GM23338 (cell line): ENCODE results near the gene ACTL6B. TPM values are rescaled to one million over a fixed set of nuclear protein-coding genes. Genes with fewer than 3 reads are reported as not detected.
A peak's percentile ranks its signal among the peaks of the same experiment; 100 is the strongest.

Source experiments
- ATAC-seq: fragments of 200-7000 bp; cut with Tn5 transposase; 3 replicates; pipeline ENCODE4 v1.9.1; 2020
- DNase-seq: peaks from one replicate; pipeline ENCODE4 v3.0.0-alpha.2; 2015; ENCODE audit warnings: low spot score
- H2AFZ ChIP-seq: fragments of 200-600 bp; sonication (generic); 2 replicates; pipeline ENCODE4 v1.8.0; 2016; ENCODE audit warnings: antibody characterized with exemption, mild to moderate bottlenecking, moderate library complexity
- H3F3A ChIP-seq: fragments of 200-600 bp; sonication (generic); replicated peaks from 2 replicates; pipeline ENCODE4 v1.8.0; 2017; ENCODE audit warnings: antibody characterized with exemption, mixed run types, low read depth
- H3K27ac ChIP-seq: fragments of 200-600 bp; sonication (generic); 2 replicates; pipeline ENCODE4 v1.6.1; 2016; ENCODE audit warnings: low read depth
- H3K27me3 ChIP-seq: fragments of 200-600 bp; sonication (generic); 2 replicates; pipeline ENCODE4 v1.8.0; 2016; ENCODE audit warnings: mild to moderate bottlenecking, mixed run types, moderate library complexity; ENCODE audit not compliant: insufficient read depth
- H3K36me3 ChIP-seq: fragments of 200-600 bp; sonication (generic); 2 replicates; pipeline ENCODE4 v1.8.0; 2016; ENCODE audit warnings: mild to moderate bottlenecking; ENCODE audit not compliant: insufficient read depth
- H3K4me1 ChIP-seq: fragments of 200-600 bp; sonication (generic); 2 replicates; pipeline ENCODE4 v1.8.0; 2016; ENCODE audit warnings: mild to moderate bottlenecking, moderate library complexity; ENCODE audit not compliant: insufficient read depth
- H3K4me2 ChIP-seq: fragments of 200-600 bp; sonication (generic); 2 replicates; pipeline ENCODE4 v1.7.1; 2017; ENCODE audit warnings: mixed run types
- H3K4me3 ChIP-seq: fragments of 200-600 bp; sonication (generic); 2 replicates; pipeline ENCODE4 v1.6.1; 2016; ENCODE audit warnings: mixed run types
- H3K79me2 ChIP-seq: fragments of 200-600 bp; sonication (generic); replicated peaks from 2 replicates; pipeline ENCODE4 v1.8.0; 2017; ENCODE audit warnings: mild to moderate bottlenecking; ENCODE audit not compliant: insufficient read depth
- H3K9me2 ChIP-seq: fragments of 200-600 bp; sonication (generic); 2 replicates; pipeline ENCODE4 v1.8.0; 2017; ENCODE audit not compliant: insufficient read depth
- H4K20me1 ChIP-seq: fragments of 200-600 bp; sonication (generic); replicated peaks from 2 replicates; pipeline ENCODE4 v1.8.0; 2017; ENCODE audit warnings: mild to moderate bottlenecking; ENCODE audit not compliant: insufficient read depth
- H3K27ac Mint-ChIP-seq: 2 replicates; pipeline ENCODE4 v1.8.0; 2020; ENCODE audit warnings: inconsistent platforms, mild to moderate bottlenecking, moderate library complexity, mixed read lengths
- H3K27me3 Mint-ChIP-seq: 3 replicates; pipeline ENCODE4 v1.8.0; 2022; ENCODE audit warnings: low read depth, mild to moderate bottlenecking, moderate library complexity, mixed read lengths, inconsistent platforms; ENCODE audit not compliant: insufficient read depth, poor library complexity
- H3K36me3 Mint-ChIP-seq: 3 replicates; pipeline ENCODE4 v1.8.0; 2021; ENCODE audit warnings: low read depth, mild to moderate bottlenecking, inconsistent platforms, moderate library complexity, mixed read lengths
- H3K4me1 Mint-ChIP-seq: 3 replicates; pipeline ENCODE4 v1.8.0; 2020; ENCODE audit warnings: mild to moderate bottlenecking, inconsistent platforms, mixed read lengths
- H3K4me3 Mint-ChIP-seq: 3 replicates; pipeline ENCODE4 v1.8.0; 2021; ENCODE audit warnings: moderate library complexity, mild to moderate bottlenecking, inconsistent platforms, mixed read lengths
- H3K9me3 Mint-ChIP-seq: 3 replicates; pipeline ENCODE4 v1.8.0; 2020; ENCODE audit warnings: moderate library complexity, mild to moderate bottlenecking, inconsistent platforms, mixed read lengths
- EZH2 ChIP-seq: fragments of 200-600 bp; sonication (generic); IDR thresholded peaks from one replicate; pipeline ENCODE4 v1.8.0; 2017; ENCODE audit warnings: antibody characterized with exemption, mild to moderate bottlenecking, low read depth; ENCODE audit not compliant: unreplicated experiment
- EZH2phosphoT487 ChIP-seq: fragments of 200-600 bp; sonication (generic); IDR thresholded peaks from one replicate; pipeline ENCODE4 v1.8.1; 2018; ENCODE audit warnings: antibody characterized with exemption; ENCODE audit not compliant: unreplicated experiment
- NANOG ChIP-seq: IDR thresholded peaks from 2 replicates; pipeline ENCODE4 v1.6.1; 2016; ENCODE audit warnings: antibody characterized with exemption, borderline replicate concordance
- POLR2AphosphoS5 ChIP-seq: IDR thresholded peaks from 2 replicates; pipeline ENCODE4 v1.6.1; 2016; ENCODE audit warnings: antibody characterized with exemption, low read depth
- STAT1 ChIP-seq: IDR thresholded peaks from one replicate; pipeline ENCODE4 v1.6.1; 2016; ENCODE audit warnings: antibody characterized with exemption; ENCODE audit not compliant: unreplicated experiment
- ZNF114 ChIP-seq: fragments of 250-450 bp; sonication (Bioruptor Pico); IDR thresholded peaks from 2 replicates; pipeline ENCODE4 v1.5.0; 2020; ENCODE audit warnings: mild to moderate bottlenecking, moderate library complexity
- ZNF331 ChIP-seq: fragments of 250-450 bp; sonication (Bioruptor Pico); IDR thresholded peaks from 2 replicates; pipeline ENCODE4 v1.5.0; 2020; ENCODE audit warnings: low read depth, mild to moderate bottlenecking, moderate library complexity
- polyA plus RNA-seq: library from polyadenylated mRNA; unstranded; fragments of >200 nt; fragmentation: Nextera tagmentation; extraction: Ambion mirVana; gene quantifications from 2 replicates; pipeline ENCODE4 v1.2.1, GENCODE V29; 2016
- total RNA-seq: library from RNA; depleted of rRNA; stranded (reverse); fragments of >200 nt; shearing (Covaris generic); gene quantifications from 2 replicates; pipeline ENCODE4 v1.2.3, GENCODE V29; 2014
- TF ChIP-seq, protein P1 (sequence below): IDR thresholded peaks from one replicate; pipeline ENCODE4 v1.6.1; 2018; ENCODE audit warnings: antibody characterized with exemption; ENCODE audit not compliant: unreplicated experiment
- TF ChIP-seq, protein P2 (sequence below): IDR thresholded peaks from 2 replicates; pipeline ENCODE4 v1.6.1; 2016; ENCODE audit warnings: antibody characterized with exemption
- TF ChIP-seq, protein P3 (sequence below), 2 experiments: fragments of 200-600 bp in 1 of 2; sonication (generic) in 1 of 2; conservative IDR thresholded peaks; 2 replicates each; pipeline versions ENCODE4 v1.5.1 to v1.6.1; 2016 to 2017; ENCODE audit warnings: antibody characterized with exemption in 2 of 2, low read depth in 2 of 2, mild to moderate bottlenecking in 2 of 2, moderate library complexity in 1 of 2

ACTL6B gene
- total and polyA plus RNA-seq, 2 experiments from 2014 or later = 0.69 to 2.5 TPM

DNA sequence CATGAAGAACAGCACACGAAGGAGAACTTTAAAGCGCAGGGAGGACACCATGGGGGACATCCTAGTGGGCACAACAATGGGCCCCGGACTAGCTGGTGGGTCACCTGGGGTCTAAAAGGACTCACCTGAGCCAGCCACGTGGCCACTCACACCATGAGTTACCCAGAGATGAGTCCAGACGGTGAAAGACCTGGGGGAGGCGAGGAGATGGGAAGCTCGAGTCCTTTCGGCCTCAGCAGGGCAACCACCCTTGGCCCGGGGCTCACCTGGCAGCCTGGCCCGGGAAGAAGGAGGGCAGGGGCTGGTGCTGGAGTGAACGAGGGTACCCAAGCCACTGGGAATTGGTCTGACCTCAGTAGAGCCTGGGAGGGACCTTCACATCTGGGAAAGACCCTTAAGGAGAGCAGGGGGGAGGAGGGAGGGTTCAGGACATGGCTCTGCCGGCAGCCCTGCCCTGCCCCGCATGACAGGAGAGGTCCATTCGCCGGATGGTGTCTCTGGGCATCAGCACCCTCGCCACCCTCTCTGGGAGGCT, 32.1 kb upstream of the ACTL6B start:
- peaks cover 66% of the 10 kb centered on the region for H3K36me3 Mint-ChIP-seq
- H3K9me3 Mint-ChIP-seq = peaks cover 3% of the 10 kb centered on the region; the same call in 1 of the 3 replicates
- H2AFZ ChIP-seq = no peak overlapping the region
- peaks cover 9% of the 10 kb centered on the region for H3K36me3 ChIP-seq
- H3K4me2 ChIP-seq = no peak overlapping the region
- DNase-seq = no peak
- peak overlapping the region; percentile 78; the same call in 1 of the 2 replicates for H3K27ac Mint-ChIP-seq
- peaks cover 24% of the 10 kb centered on the region for H3F3A ChIP-seq
- H3K27ac ChIP-seq = no peak overlapping the region
- no peak overlapping the region; the same call in 2 of the 3 replicates for H3K4me3 Mint-ChIP-seq
- H3K4me1 ChIP-seq = peaks cover 22% of the 10 kb centered on the region
- TF ChIP-seq EZH2 (no peak), EZH2phosphoT487 (no peak), POLR2AphosphoS5 (no peak), ZNF114 (CRISPR knock-in tag) (no peak), NANOG (no peak), STAT1 (no peak), ZNF331 (no peak)
- TF ChIP-seq, protein P1, sequence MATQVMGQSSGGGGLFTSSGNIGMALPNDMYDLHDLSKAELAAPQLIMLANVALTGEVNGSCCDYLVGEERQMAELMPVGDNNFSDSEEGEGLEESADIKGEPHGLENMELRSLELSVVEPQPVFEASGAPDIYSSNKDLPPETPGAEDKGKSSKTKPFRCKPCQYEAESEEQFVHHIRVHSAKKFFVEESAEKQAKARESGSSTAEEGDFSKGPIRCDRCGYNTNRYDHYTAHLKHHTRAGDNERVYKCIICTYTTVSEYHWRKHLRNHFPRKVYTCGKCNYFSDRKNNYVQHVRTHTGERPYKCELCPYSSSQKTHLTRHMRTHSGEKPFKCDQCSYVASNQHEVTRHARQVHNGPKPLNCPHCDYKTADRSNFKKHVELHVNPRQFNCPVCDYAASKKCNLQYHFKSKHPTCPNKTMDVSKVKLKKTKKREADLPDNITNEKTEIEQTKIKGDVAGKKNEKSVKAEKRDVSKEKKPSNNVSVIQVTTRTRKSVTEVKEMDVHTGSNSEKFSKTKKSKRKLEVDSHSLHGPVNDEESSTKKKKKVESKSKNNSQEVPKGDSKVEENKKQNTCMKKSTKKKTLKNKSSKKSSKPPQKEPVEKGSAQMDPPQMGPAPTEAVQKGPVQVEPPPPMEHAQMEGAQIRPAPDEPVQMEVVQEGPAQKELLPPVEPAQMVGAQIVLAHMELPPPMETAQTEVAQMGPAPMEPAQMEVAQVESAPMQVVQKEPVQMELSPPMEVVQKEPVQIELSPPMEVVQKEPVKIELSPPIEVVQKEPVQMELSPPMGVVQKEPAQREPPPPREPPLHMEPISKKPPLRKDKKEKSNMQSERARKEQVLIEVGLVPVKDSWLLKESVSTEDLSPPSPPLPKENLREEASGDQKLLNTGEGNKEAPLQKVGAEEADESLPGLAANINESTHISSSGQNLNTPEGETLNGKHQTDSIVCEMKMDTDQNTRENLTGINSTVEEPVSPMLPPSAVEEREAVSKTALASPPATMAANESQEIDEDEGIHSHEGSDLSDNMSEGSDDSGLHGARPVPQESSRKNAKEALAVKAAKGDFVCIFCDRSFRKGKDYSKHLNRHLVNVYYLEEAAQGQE = no peak
- TF ChIP-seq, protein P2, sequence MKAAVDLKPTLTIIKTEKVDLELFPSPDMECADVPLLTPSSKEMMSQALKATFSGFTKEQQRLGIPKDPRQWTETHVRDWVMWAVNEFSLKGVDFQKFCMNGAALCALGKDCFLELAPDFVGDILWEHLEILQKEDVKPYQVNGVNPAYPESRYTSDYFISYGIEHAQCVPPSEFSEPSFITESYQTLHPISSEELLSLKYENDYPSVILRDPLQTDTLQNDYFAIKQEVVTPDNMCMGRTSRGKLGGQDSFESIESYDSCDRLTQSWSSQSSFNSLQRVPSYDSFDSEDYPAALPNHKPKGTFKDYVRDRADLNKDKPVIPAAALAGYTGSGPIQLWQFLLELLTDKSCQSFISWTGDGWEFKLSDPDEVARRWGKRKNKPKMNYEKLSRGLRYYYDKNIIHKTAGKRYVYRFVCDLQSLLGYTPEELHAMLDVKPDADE = no peak
- TF ChIP-seq, protein P3, sequence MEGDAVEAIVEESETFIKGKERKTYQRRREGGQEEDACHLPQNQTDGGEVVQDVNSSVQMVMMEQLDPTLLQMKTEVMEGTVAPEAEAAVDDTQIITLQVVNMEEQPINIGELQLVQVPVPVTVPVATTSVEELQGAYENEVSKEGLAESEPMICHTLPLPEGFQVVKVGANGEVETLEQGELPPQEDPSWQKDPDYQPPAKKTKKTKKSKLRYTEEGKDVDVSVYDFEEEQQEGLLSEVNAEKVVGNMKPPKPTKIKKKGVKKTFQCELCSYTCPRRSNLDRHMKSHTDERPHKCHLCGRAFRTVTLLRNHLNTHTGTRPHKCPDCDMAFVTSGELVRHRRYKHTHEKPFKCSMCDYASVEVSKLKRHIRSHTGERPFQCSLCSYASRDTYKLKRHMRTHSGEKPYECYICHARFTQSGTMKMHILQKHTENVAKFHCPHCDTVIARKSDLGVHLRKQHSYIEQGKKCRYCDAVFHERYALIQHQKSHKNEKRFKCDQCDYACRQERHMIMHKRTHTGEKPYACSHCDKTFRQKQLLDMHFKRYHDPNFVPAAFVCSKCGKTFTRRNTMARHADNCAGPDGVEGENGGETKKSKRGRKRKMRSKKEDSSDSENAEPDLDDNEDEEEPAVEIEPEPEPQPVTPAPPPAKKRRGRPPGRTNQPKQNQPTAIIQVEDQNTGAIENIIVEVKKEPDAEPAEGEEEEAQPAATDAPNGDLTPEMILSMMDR (conservative IDR thresholded peaks at IDR 0.05; ENCODE audit: low read depth in 2 of 2) = no peak
- no peaks in the 10 kb centered on the region for H3K27me3 ChIP-seq
- peaks cover 22% of the 10 kb centered on the region for H3K27me3 Mint-ChIP-seq
- no peak for ATAC-seq
- no peak overlapping the region for H3K4me3 ChIP-seq
- peaks cover 32% of the 10 kb centered on the region for H3K4me1 Mint-ChIP-seq
- H3K79me2 ChIP-seq = peaks cover 57% of the 10 kb centered on the region
- H3K9me2 ChIP-seq = no peaks in the 10 kb centered on the region
- H4K20me1 ChIP-seq = peaks cover 41% of the 10 kb centered on the region
